ENCODE results near the gene SPOP. TPM values are rescaled to one million over a fixed set of nuclear protein-coding genes. Genes with fewer than 3 reads are reported as not detected.
"Not testable (repeated sequence)": the region's sequence is repeated elsewhere in the genome, so short reads cannot be mapped to it uniquely, and the experiment has no call there.

SPOP gene
- total RNA-seq: 189 TPM

DNA sequence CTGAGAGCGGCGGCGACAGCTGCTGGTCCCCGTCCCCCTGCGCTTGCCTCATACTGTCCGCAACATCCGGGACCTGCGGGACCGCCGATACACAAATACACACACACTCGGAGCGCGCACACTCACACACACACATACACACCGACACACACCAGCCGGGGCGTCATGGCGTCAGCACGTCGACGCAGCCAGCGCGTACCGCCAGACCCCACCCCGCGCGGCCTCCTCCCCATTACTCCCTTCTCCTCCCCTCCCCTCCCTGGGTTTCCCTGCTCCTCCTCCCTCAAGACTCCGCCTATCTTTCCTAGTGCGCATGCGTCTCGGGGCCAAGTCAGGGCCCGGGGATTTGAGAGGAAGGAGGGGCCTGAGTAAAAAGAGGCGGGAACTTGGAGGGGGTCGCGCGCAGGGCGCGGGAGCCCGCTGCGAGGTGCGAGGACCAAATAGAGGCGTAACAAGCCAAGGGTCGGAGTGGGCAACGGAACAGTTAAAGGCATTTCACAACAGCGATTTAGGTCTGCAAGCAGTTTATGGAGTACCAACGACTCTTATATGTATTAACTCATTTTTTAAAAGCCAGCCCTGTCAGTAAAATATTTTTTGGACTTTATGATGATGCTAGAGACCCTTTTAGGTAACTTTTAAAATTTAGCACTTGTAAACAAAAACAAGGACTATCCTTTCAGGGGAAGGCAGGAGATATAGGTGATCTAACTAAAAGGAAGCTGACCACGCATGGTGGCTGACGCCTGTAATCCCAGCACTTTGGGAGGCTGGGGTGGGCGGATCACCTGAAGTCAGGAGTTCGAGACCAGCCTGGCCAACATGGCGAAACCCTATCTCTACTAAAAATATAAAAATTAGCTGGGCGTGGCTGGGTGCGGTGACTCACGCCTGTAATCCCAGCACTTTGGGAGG lies at the start of gene SPOP:
TSS of gene SPOP (minus strand) at position 165 of the 915 bp plus-strand sequence. CDS start 55,287 bp downstream, outside the sequence.
- no peaks in the 10 kb centered on the region for H3K27me3 ChIP-seq
- H3K9me3 ChIP-seq: no peaks in the 10 kb centered on the region
- TF ChIP-seq, protein P1, sequence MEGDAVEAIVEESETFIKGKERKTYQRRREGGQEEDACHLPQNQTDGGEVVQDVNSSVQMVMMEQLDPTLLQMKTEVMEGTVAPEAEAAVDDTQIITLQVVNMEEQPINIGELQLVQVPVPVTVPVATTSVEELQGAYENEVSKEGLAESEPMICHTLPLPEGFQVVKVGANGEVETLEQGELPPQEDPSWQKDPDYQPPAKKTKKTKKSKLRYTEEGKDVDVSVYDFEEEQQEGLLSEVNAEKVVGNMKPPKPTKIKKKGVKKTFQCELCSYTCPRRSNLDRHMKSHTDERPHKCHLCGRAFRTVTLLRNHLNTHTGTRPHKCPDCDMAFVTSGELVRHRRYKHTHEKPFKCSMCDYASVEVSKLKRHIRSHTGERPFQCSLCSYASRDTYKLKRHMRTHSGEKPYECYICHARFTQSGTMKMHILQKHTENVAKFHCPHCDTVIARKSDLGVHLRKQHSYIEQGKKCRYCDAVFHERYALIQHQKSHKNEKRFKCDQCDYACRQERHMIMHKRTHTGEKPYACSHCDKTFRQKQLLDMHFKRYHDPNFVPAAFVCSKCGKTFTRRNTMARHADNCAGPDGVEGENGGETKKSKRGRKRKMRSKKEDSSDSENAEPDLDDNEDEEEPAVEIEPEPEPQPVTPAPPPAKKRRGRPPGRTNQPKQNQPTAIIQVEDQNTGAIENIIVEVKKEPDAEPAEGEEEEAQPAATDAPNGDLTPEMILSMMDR (IDR thresholded peaks at IDR 0.05): no peak
- H3K4me3 ChIP-seq: peak within 1 kb of the TSS; percentile 79 to 83
- peak within 1 kb of the TSS; percentile 97 to 98 for H3K27ac ChIP-seq
- intact Hi-C loops (cut with DNase I): loop anchor here (1.0 to 5.0 kb wide), 2 partner anchors 13 to 41 kb away; no protein-coding TSS in a partner anchor
- no peaks in the 10 kb centered on the region for H3K36me3 ChIP-seq
- H3K4me1 ChIP-seq: peaks cover 5 to 32% of the 10 kb centered on the region in 2 donors
- peak; percentile 96 to 100 for DNase-seq (ENCODE audit: low spot score in 2 of 2)

DNA sequence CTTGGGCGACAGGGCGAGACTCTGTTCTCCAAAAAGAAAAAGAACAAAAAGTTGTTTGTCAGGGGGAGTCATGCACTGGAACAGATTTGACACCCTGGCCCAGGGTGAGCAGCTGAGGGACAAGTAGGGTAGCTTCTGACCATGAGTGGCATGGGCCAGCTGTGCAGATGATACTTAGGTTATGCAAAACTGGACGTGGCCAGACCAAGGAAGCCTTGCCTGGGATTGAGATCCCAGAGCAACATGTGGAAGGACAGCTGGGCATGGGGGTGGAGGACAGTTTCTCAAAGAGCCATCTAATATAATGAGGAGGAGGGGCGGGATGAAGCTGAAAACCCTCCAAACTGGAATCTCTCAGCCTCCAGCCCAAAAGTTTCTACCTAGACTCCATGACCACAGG lies 49.5 kb upstream of the SPOP start:
- H3K4me3 ChIP-seq: no peak overlapping the region
- H3K4me1 ChIP-seq: peaks cover 15 to 29% of the 10 kb centered on the region in 2 donors
- no peak overlapping the region for H3K27ac ChIP-seq
- H3K27me3 ChIP-seq: no peaks in the 10 kb centered on the region
- peaks cover 0 to 12% of the 10 kb centered on the region in 2 donors for H3K36me3 ChIP-seq
- intact Hi-C loops (cut with DNase I): loop anchor here (10.0 kb wide), 1 partner anchor 293 kb away; no protein-coding TSS in a partner anchor
- no peak for DNase-seq (ENCODE audit: low spot score in 2 of 2)
- TF ChIP-seq, protein P1 (IDR thresholded peaks at IDR 0.05): no peak
- H3K9me3 ChIP-seq: no peaks in the 10 kb centered on the region

DNA sequence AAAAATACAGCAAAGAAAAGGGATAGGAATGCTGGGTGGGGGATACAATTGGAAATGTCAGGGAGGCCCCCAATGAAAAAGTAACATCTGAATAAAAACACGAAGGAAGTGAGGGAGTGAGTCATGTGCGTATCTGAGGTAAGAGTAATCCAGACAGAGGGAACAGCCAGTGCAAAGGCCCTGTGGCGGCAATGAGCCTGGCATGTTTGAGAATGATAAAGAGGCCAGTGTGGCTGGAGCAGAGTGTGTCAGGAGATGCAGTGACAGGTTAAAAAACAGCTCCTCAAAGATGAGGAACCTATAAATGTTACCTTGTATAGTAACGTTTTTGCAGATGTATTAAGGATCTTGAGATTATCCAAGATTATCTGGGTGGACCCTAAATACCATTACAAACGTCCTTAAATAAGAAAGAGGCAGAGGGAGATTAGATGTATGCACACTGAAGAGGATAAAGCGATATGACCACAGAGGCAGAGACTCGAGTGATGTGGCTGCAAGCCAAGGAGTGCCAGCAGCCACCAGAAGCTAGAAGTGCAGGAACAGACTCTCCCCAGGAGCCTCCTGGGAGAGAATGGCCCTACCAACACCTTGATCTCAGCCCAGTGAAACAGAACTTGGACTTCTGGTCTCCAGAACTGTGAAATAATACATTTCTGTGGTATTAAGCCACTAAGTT lies 47.7 kb upstream of the SPOP start:
- intact Hi-C loops (cut with DNase I): loop anchor here (10.0 kb wide), 1 partner anchor 291 kb away; no protein-coding TSS in a partner anchor
- TF ChIP-seq, protein P1 (IDR thresholded peaks at IDR 0.05): no peak
- DNase-seq (ENCODE audit: low spot score in 2 of 2): no peak
- Histone ChIP-seq H3K36me3 (peaks cover 10 to 25% of the 10 kb centered on the region in 2 donors), H3K9me3 (no peaks in the 10 kb centered on the region), H3K27ac (no peak overlapping the region), H3K4me3 (no peak overlapping the region), H3K4me1 (peaks cover 5 to 17% of the 10 kb centered on the region in 2 donors), H3K27me3 (no peaks in the 10 kb centered on the region)

GRCh38 chr17:49724552-49724951 lies 46.7 kb upstream of the SPOP start:
- not testable (repeated sequence) for H3K27me3 ChIP-seq; H3K4me1 ChIP-seq; DNase-seq (ENCODE audit: low spot score in 2 of 2); H3K27ac ChIP-seq; H3K4me3 ChIP-seq; H3K9me3 ChIP-seq
- peaks cover 17 to 35% of the 10 kb centered on the region in 2 donors for H3K36me3 ChIP-seq
- intact Hi-C loops (cut with DNase I): loop anchor here (10.0 kb wide), 1 partner anchor 290 kb away; no protein-coding TSS in a partner anchor

DNA sequence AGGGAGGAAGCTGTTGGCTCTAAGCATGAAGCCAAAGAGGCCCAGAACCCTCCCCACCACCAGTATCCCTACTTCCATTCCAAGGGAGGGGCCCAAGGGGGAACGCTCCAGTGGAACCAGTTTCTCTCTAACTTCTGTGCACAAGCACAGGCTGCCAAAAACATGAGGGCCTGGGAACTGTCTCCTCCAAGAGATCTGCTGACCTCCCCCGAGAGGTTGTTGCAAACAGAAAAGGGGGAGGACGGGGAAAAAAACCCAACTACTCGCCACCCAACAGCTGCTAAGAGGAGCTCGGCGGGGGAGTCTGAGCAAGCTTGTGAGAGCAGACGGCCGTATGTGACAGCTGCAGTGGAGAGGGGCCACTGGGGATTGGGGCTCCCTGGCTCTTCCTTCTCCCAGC lies 45.5 kb upstream of the SPOP start:
- TF ChIP-seq, protein P1 (IDR thresholded peaks at IDR 0.05): no peak
- H3K4me1 ChIP-seq: no peaks in the 10 kb centered on the region

More for the DNA sequence above, 45.5 kb upstream of the SPOP start:
- no peak overlapping the region for H3K4me3 ChIP-seq
- H3K27me3 ChIP-seq: no peaks in the 10 kb centered on the region
- intact Hi-C loops (cut with DNase I): loop anchor here (10.0 kb wide), 1 partner anchor 289 kb away; no protein-coding TSS in a partner anchor
- H3K27ac ChIP-seq: peak overlapping the region in 1 of 2 donors; percentile 35
- no peaks in the 10 kb centered on the region for H3K9me3 ChIP-seq
- H3K36me3 ChIP-seq: peaks cover 27 to 45% of the 10 kb centered on the region in 2 donors
- no peak for DNase-seq (ENCODE audit: low spot score in 2 of 2)
